ENCODE results near the gene SHBG.
A peak's percentile ranks its signal among the peaks of the same experiment; 100 is the strongest.

SHBG gene

GRCh38 chr17:7587420-7588151, 42.3 kb upstream of the SHBG start:
- no peak for TF ChIP-seq CTCF (IDR thresholded peaks at IDR 0.05; ENCODE audit: extremely low read depth, missing control alignments)
- no peak for DNase-seq (ENCODE audit: low spot score)

GRCh38 chr17:7588553-7589203, 41.3 kb upstream of the SHBG start:
- TF ChIP-seq CTCF (IDR thresholded peaks at IDR 0.05; ENCODE audit: extremely low read depth, missing control alignments) = no peak
- DNase-seq (ENCODE audit: low spot score) = peak; percentile 41

- DNase-seq (ENCODE audit: low spot score) = peak; percentile 90
- TF ChIP-seq CTCF (IDR thresholded peaks at IDR 0.05; ENCODE audit: extremely low read depth, missing control alignments) = peak; percentile 83
Observed at GRCh38 chr17:7589204-7589868, 40.6 kb upstream of the SHBG start.

GRCh38 chr17:7589891-7590691, 39.8 kb upstream of the SHBG start, which contains the start of gene SOX15:
Gene SOX15, minus strand, starts transcription at chr17:7590094. Its CDS starts 418 bp downstream, at chr17:7589676.
- TF ChIP-seq CTCF (IDR thresholded peaks at IDR 0.05; ENCODE audit: extremely low read depth, missing control alignments) = no peak

DNA sequence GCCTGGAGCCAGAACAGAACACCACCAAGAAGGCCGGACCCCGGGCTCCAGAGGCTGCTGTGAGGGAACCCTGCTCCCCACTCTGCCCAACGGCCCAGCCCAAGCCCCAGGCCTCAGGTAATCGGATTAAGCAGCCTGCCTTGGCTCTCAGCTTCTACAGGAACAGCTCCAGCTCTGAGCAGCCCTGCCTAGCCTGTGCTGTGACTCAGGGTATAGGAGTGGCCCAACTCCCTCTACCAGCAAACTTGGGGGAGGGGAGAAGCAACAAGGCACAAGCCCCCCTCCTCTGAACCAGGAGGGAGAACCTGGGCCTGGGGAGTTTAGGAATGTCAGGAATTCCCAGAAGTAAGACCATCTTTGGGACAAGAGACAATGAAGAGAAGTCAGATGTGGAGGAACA, 39.2 kb upstream of the SHBG start:
- DNase-seq (ENCODE audit: low spot score) = no peak
- TF ChIP-seq CTCF (IDR thresholded peaks at IDR 0.05; ENCODE audit: extremely low read depth, missing control alignments) = no peak

More at GRCh38 chr17:7589891-7590691, 39.8 kb upstream of the SHBG start, which contains the start of gene SOX15:
- no peak for DNase-seq (ENCODE audit: low spot score)

GRCh38 chr17:7591596-7591995, 38.3 kb upstream of the SHBG start:
- TF ChIP-seq CTCF (IDR thresholded peaks at IDR 0.05; ENCODE audit: extremely low read depth, missing control alignments) = no peak
- DNase-seq (ENCODE audit: low spot score) = no peak
